Measurements from ENCODE around the gene HADH. TPM values are rescaled to one million over a fixed set of nuclear protein-coding genes. Genes with fewer than 3 reads are reported as not detected.

The HADH gene
- total and polyA plus RNA-seq, 2 experiments from 2014 or later: 4.5 to 30.8 TPM

DNA sequence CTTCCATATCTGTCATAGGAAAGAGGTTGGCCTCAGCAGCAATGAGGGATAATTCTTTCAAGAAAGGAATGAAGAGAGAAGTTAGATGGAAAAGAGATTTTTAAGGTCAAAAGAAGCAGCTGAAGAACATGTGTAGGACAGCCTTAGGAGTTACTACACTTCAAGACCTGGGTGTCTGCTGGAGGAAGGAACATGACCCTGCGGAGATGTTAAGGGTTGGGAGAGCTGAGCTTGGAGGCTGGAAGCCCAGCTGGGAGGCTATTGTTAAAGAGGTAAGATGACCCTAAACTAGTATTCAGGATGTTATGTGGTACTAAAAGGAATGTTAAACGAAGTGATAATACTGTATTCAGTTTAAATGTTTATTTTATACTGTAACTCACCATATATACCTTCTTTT is 15.0 kb downstream of the HADH start:
- no peak overlapping the region for H3K4me3 ChIP-seq
- in situ Hi-C loops (cut with MboI): no loop called here
- peaks cover 2% of the 10 kb centered on the region; the same call in 1 of the 2 replicates for H3F3A ChIP-seq (ENCODE audit: insufficient read depth)
- no peaks in the 10 kb centered on the region for H3K9me3 ChIP-seq (ENCODE audit: low read depth)
- no peak overlapping the region for H3K9ac ChIP-seq
- no peaks in the 10 kb centered on the region; the same call in 1 of the 2 replicates for H3K9me2 ChIP-seq (ENCODE audit: insufficient read depth)
- no peak overlapping the region for H3K27ac ChIP-seq
- no peak for DNase-seq
- peaks cover 17% of the 10 kb centered on the region for H3K4me1 ChIP-seq (ENCODE audit: insufficient read depth)
- H3K4me2 ChIP-seq (ENCODE audit: unreplicated experiment): no peak overlapping the region
- H2AFZ ChIP-seq: no peak overlapping the region
- no peaks in the 10 kb centered on the region for H3K36me3 ChIP-seq (ENCODE audit: low read depth)
- H3K27me3 ChIP-seq (replicated peaks; ENCODE audit: insufficient read depth): no peaks in the 10 kb centered on the region
- 98 to 100% methylated on average over 2 of the region's 2 CpGs for WGBS, 2 experiments (ENCODE audit: low coverage in 1 of 2, low lambda C conversion rate in 2 of 2, missing lambda C conversion rate in 2 of 2)
- no peak for TF ChIP-seq EZH2phosphoT487 (IDR thresholded peaks at IDR 0.05; ENCODE audit: insufficient read depth, low read depth)
- no peak for TF ChIP-seq EZH2 (IDR thresholded peaks at IDR 0.05; ENCODE audit: insufficient read depth, poor library complexity, severe bottlenecking)
- no peaks in the 10 kb centered on the region for H4K20me1 ChIP-seq (ENCODE audit: insufficient read depth)
- 0 out of 2 replicates have a peak, but pooled peaks cover 17% of the 10 kb centered on the region for H3K79me2 ChIP-seq (ENCODE audit: insufficient read depth)

DNA sequence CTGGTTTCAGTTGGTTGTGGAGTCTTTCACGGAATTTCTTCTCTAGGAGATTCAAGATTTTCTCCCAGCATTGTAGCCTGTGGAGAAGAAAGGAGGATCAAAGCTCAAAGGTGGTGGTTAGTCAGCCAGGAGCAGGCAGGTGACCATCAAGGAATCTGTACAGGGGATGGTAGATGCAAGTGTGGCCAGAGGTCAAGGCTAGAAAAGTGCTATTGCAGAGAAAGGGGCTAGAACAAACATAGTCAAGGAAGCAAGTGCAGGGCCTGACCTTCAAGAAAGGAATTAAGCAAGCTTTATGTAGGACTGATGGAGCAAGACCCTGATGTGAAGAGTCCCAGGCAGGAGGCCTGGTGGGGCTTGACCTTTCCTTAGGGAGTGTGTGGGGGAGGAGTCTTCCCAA is 16.1 kb downstream of the HADH start:
- no peak for TF ChIP-seq EZH2 (IDR thresholded peaks at IDR 0.05; ENCODE audit: insufficient read depth, poor library complexity, severe bottlenecking)
- no peak for TF ChIP-seq EZH2phosphoT487 (IDR thresholded peaks at IDR 0.05; ENCODE audit: insufficient read depth, low read depth)
- H3K4me1 ChIP-seq (ENCODE audit: insufficient read depth): peaks cover 27% of the 10 kb centered on the region
- H3K27ac ChIP-seq: no peak overlapping the region
- peaks cover 11% of the 10 kb centered on the region; the same call in 1 of the 2 replicates for H3F3A ChIP-seq (ENCODE audit: insufficient read depth)
- no peak overlapping the region for H3K9ac ChIP-seq
- no peaks in the 10 kb centered on the region; the same call in 1 of the 2 replicates for H3K9me2 ChIP-seq (ENCODE audit: insufficient read depth)
- in situ Hi-C loops (cut with MboI): no loop called here
- no peak overlapping the region for H3K4me3 ChIP-seq
- H3K4me2 ChIP-seq (ENCODE audit: unreplicated experiment): no peak overlapping the region
- 0 out of 2 replicates have a peak, but pooled peaks cover 8% of the 10 kb centered on the region for H3K79me2 ChIP-seq (ENCODE audit: insufficient read depth)
- no peaks in the 10 kb centered on the region for H3K36me3 ChIP-seq (ENCODE audit: low read depth)
- H4K20me1 ChIP-seq (ENCODE audit: insufficient read depth): no peaks in the 10 kb centered on the region
- 89 to 100% methylated on average over 1 of the region's 1 CpG for whole genome bisulfite sequencing, 2 experiments (ENCODE audit: low coverage in 1 of 2, low lambda C conversion rate in 2 of 2, missing lambda C conversion rate in 2 of 2)
- DNase-seq: no peak
- H2AFZ ChIP-seq: no peak overlapping the region
- no peaks in the 10 kb centered on the region for H3K27me3 ChIP-seq (replicated peaks; ENCODE audit: insufficient read depth)
- no peaks in the 10 kb centered on the region for H3K9me3 ChIP-seq (ENCODE audit: low read depth)

DNA sequence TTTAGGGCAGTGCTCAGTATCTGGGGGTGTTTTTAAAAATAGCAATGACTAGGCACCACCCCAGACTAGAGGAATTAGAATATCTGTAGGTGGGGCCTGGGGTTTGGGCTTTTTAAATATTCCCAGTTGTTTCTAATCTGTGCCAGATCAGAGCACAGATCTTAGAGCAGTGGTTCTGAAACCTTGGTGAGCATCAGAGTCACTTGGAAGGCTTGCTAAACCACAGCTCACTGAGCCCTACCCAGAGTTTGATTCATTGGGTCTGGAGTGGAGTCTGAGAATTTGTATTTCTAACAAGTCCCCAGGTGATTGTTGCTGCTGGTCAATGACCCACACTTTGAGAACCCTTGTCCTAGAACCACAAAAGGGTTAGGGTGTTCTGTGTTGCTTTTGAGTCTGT is 16.7 kb downstream of the HADH start:
- in situ Hi-C loops (cut with MboI): no loop called here
- peaks cover 27% of the 10 kb centered on the region for H3K4me1 ChIP-seq (ENCODE audit: insufficient read depth)

DNA sequence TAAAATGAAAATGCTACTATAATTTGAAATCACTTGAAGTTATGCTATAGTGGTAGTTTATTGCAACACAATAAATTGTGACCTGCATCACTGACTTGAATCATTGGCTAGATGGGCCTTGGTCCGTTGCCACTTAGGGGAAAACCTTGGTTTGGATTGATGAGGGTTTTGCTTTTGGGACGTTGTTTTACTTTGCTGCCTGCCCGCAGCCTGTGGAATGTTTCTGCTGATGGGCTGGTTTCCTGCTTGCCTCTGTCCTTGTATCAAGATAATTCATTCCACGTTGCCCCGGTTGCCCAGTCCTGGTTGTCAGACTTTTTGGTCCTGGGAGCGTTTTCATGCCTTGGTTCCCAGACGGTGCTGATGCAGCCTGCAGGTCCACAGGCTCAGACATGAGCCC is 18.3 kb downstream of the HADH start:
- WGBS, 2 experiments (ENCODE audit: low coverage in 1 of 2, low lambda C conversion rate in 2 of 2, missing lambda C conversion rate in 2 of 2): 91 to 95% methylated on average over 7 of the region's 7 CpGs
- Histone ChIP-seq H3K27ac (no peak overlapping the region), H3K36me3 (ENCODE audit: low read depth) (no peaks in the 10 kb centered on the region)

More for the DNA sequence above, 16.7 kb downstream of the HADH start:
- H3F3A ChIP-seq (ENCODE audit: insufficient read depth): peaks cover 11% of the 10 kb centered on the region; the same call in 1 of the 2 replicates
- H3K9me2 ChIP-seq (ENCODE audit: insufficient read depth): no peaks in the 10 kb centered on the region; the same call in 1 of the 2 replicates
- no peak for DNase-seq
- H3K79me2 ChIP-seq (ENCODE audit: insufficient read depth): 0 out of 2 replicates have a peak, but pooled peaks cover 4% of the 10 kb centered on the region
- H2AFZ ChIP-seq: no peak overlapping the region
- no peaks in the 10 kb centered on the region for H4K20me1 ChIP-seq (ENCODE audit: insufficient read depth)
- no peak overlapping the region for H3K4me3 ChIP-seq
- no peaks in the 10 kb centered on the region for H3K9me3 ChIP-seq (ENCODE audit: low read depth)
- no peaks in the 10 kb centered on the region for H3K27me3 ChIP-seq (replicated peaks; ENCODE audit: insufficient read depth)
- H3K27ac ChIP-seq: no peak overlapping the region
- no peak for TF ChIP-seq EZH2 (IDR thresholded peaks at IDR 0.05; ENCODE audit: insufficient read depth, poor library complexity, severe bottlenecking)
- no peak for TF ChIP-seq EZH2phosphoT487 (IDR thresholded peaks at IDR 0.05; ENCODE audit: insufficient read depth, low read depth)
- no peaks in the 10 kb centered on the region for H3K36me3 ChIP-seq (ENCODE audit: low read depth)
- H3K9ac ChIP-seq: no peak overlapping the region
- H3K4me2 ChIP-seq (ENCODE audit: unreplicated experiment): no peak overlapping the region

More for the DNA sequence above, 18.3 kb downstream of the HADH start:
- no peak overlapping the region for H2AFZ ChIP-seq
- H3K79me2 ChIP-seq (ENCODE audit: insufficient read depth): 0 out of 2 replicates have a peak, but pooled peaks cover 4% of the 10 kb centered on the region
- peaks cover 11% of the 10 kb centered on the region; the same call in 1 of the 2 replicates for H3F3A ChIP-seq (ENCODE audit: insufficient read depth)
- no peak for TF ChIP-seq EZH2phosphoT487 (IDR thresholded peaks at IDR 0.05; ENCODE audit: insufficient read depth, low read depth)
- TF ChIP-seq EZH2 (IDR thresholded peaks at IDR 0.05; ENCODE audit: insufficient read depth, poor library complexity, severe bottlenecking): no peak
- DNase-seq: no peak
- H3K4me2 ChIP-seq (ENCODE audit: unreplicated experiment): no peak overlapping the region
- H3K4me3 ChIP-seq: no peak overlapping the region
- no peaks in the 10 kb centered on the region for H3K27me3 ChIP-seq (replicated peaks; ENCODE audit: insufficient read depth)
- no peak overlapping the region for H3K9ac ChIP-seq
- H3K4me1 ChIP-seq (ENCODE audit: insufficient read depth): peaks cover 27% of the 10 kb centered on the region
- in situ Hi-C loops (cut with MboI): no loop called here
- no peaks in the 10 kb centered on the region; the same call in 1 of the 2 replicates for H3K9me2 ChIP-seq (ENCODE audit: insufficient read depth)
- no peaks in the 10 kb centered on the region for H3K9me3 ChIP-seq (ENCODE audit: low read depth)
- no peaks in the 10 kb centered on the region for H4K20me1 ChIP-seq (ENCODE audit: insufficient read depth)
